ENCODE measurements around the gene DNAJC5.
A peak's percentile ranks its signal among the peaks of the same experiment; 100 is the strongest.
"Not testable (repeated sequence)": the region's sequence is repeated elsewhere in the genome, so short reads cannot be mapped to it uniquely, and the experiment has no call there.

DNAJC5 gene

GRCh38 chr20:63969838-63970713, 75.2 kb downstream of the DNAJC5 start, which contains the start of gene ZNF512B:
Gene ZNF512B, minus strand, starts transcription at chr20:63969930. Its CDS starts 1,980 bp downstream, at chr20:63967950.
- Histone ChIP-seq H3K9me3 (no peaks in the 10 kb centered on the region), H3K4me3 (ENCODE audit: low read depth in 1 of 2, low read length in 1 of 2) (peak within 1 kb of the TSS; percentile 28 to 35), H3K36me3 (no peaks in the 10 kb centered on the region), H3K4me1 (ENCODE audit: control insufficient read depth in 1 of 2, insufficient read depth in 1 of 2, low read depth in 1 of 2, low read length in 1 of 2) (peaks cover 3 to 15% of the 10 kb centered on the region in 2 experiments), H3K27ac (no peak within 1 kb of the TSS), H3K27me3 (peaks cover 34% of the 10 kb centered on the region)
- TF ChIP-seq CTCF (IDR thresholded peaks at IDR 0.05) = no peak

GRCh38 chr20:63970714-63971431, 75.9 kb downstream of the DNAJC5 start:
- H3K4me3 ChIP-seq (ENCODE audit: low read depth in 1 of 2, low read length in 1 of 2) = no peak overlapping the region
- H3K27ac ChIP-seq = no peak overlapping the region
- H3K4me1 ChIP-seq (ENCODE audit: control insufficient read depth in 1 of 2, insufficient read depth in 1 of 2, low read depth in 1 of 2, low read length in 1 of 2) = peaks cover 3 to 15% of the 10 kb centered on the region in 2 experiments
- no peak for TF ChIP-seq CTCF (IDR thresholded peaks at IDR 0.05)
- no peaks in the 10 kb centered on the region for H3K36me3 ChIP-seq
- peaks cover 34% of the 10 kb centered on the region for H3K27me3 ChIP-seq
- H3K9me3 ChIP-seq = no peaks in the 10 kb centered on the region

- peaks cover 3 to 15% of the 10 kb centered on the region in 2 experiments for H3K4me1 ChIP-seq (ENCODE audit: control insufficient read depth in 1 of 2, insufficient read depth in 1 of 2, low read depth in 1 of 2, low read length in 1 of 2)
- not testable (repeated sequence) for H3K9me3 ChIP-seq; H3K36me3 ChIP-seq; H3K27ac ChIP-seq; H3K4me3 ChIP-seq (ENCODE audit: low read depth in 1 of 2, low read length in 1 of 2)
- peaks cover 34% of the 10 kb centered on the region for H3K27me3 ChIP-seq
Measured at GRCh38 chr20:63971960-63972311, 77.0 kb downstream of the DNAJC5 start.

GRCh38 chr20:63972312-63973159, 77.6 kb downstream of the DNAJC5 start:
- Histone ChIP-seq H3K9me3 (no peaks in the 10 kb centered on the region), H3K36me3 (no peaks in the 10 kb centered on the region), H3K27ac (no peak overlapping the region), H3K27me3 (peaks cover 34% of the 10 kb centered on the region), H3K4me3 (ENCODE audit: low read depth in 1 of 2, low read length in 1 of 2) (no peak overlapping the region), H3K4me1 (ENCODE audit: control insufficient read depth in 1 of 2, insufficient read depth in 1 of 2, low read depth in 1 of 2, low read length in 1 of 2) (peaks cover 3 to 15% of the 10 kb centered on the region in 2 experiments)
- no peak for TF ChIP-seq CTCF (IDR thresholded peaks at IDR 0.05)

GRCh38 chr20:63973160-63973479, 78.2 kb downstream of the DNAJC5 start:
- H3K36me3 ChIP-seq = no peaks in the 10 kb centered on the region
- no peak overlapping the region for H3K4me3 ChIP-seq (ENCODE audit: low read depth in 1 of 2, low read length in 1 of 2)
- no peaks in the 10 kb centered on the region for H3K9me3 ChIP-seq
- no peak overlapping the region for H3K27ac ChIP-seq
- peaks cover 34% of the 10 kb centered on the region for H3K27me3 ChIP-seq
- peaks cover 6 to 18% of the 10 kb centered on the region in 2 experiments for H3K4me1 ChIP-seq (ENCODE audit: control insufficient read depth in 1 of 2, insufficient read depth in 1 of 2, low read depth in 1 of 2, low read length in 1 of 2)
- TF ChIP-seq CTCF (IDR thresholded peaks at IDR 0.05) = no peak
